A549 (cell line): Measurements from ENCODE around the gene SUPT3H.

Source experiments
- CBX2 ChIP-seq: fragments of 200-600 bp; sonication (generic); IDR thresholded peaks from 2 replicates; pipeline ENCODE4 v1.6.1; 2016; ENCODE audit warnings: low read depth, mild to moderate bottlenecking, borderline replicate concordance
- CEBPB ChIP-seq, 2 experiments: fragments of >200 bp in 1 of 2; sonication (Bioruptor Twin) in 1 of 2; formaldehyde crosslinking in 1 of 2; IDR thresholded peaks; 2 replicates each; pipeline ENCODE4 v1.6.1; 2012 to 2016
- CHD2 ChIP-seq: fragments of 150-350 bp; IDR thresholded peaks from 2 replicates; pipeline ENCODE4 v1.6.1; 2014; ENCODE audit warnings: low read length; ENCODE audit not compliant: partially characterized antibody
- ESRRA ChIP-seq: fragments of 150-350 bp; IDR thresholded peaks from 2 replicates; pipeline ENCODE4 v1.6.1; 2014; ENCODE audit warnings: mild to moderate bottlenecking, low read length, borderline replicate concordance
- PHF8 ChIP-seq: fragments of 200-600 bp; sonication (generic); IDR thresholded peaks from 2 replicates; pipeline ENCODE4 v1.6.1; 2016; ENCODE audit warnings: low read depth, mild to moderate bottlenecking, antibody characterized with exemption, moderate library complexity, borderline replicate concordance
- POLR2A ChIP-seq: IDR thresholded peaks from 2 replicates; pipeline ENCODE4 v1.6.1; 2012; ENCODE audit warnings: mild to moderate bottlenecking, low read length
- SMC3 ChIP-seq: fragments of >200 bp; sonication (Bioruptor Twin); formaldehyde crosslinking; IDR thresholded peaks from 3 replicates; pipeline ENCODE4 v1.6.1; 2018; ENCODE audit warnings: inconsistent platforms
- SREBF2 ChIP-seq: fragments of 450-650 bp; IDR thresholded peaks from 2 replicates; pipeline ENCODE4 v1.6.1; 2014; ENCODE audit warnings: mild to moderate bottlenecking, moderate library complexity
- TF ChIP-seq, protein P1 (sequence below): fragments of 150-350 bp; IDR thresholded peaks from 2 replicates; pipeline ENCODE4 v1.6.1; 2014; ENCODE audit warnings: low read depth, mild to moderate bottlenecking, low read length
- TF ChIP-seq, protein P2 (sequence below): fragments of >200 bp; sonication (Bioruptor Twin); formaldehyde crosslinking; IDR thresholded peaks from 3 replicates; pipeline ENCODE4 v1.5.1; 2016

DNA sequence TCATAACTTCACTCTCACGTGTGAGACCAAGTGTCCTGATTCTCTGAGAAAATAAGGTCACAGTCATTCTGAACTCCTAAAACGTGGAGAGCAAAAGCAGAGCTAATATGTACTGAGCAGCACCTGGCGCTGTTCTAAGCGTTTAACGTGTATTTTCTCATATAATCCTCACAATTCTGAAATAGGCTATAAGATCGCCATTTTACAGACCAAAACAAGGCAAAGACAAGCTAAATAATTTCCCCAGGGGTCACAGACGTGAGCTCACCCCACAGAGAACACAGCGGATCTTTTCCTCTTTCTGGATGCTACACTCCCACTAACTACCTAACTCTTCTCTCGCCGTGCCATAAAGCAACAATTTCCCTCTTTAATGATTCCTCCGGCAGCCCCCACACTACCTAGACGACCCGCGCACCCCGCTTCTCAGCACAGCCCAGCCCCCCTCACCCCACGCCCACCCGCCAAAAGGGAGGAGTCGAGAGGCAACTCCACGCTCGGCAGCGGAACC is 636 bp downstream of the SUPT3H start:
- TF ChIP-seq, protein P1, sequence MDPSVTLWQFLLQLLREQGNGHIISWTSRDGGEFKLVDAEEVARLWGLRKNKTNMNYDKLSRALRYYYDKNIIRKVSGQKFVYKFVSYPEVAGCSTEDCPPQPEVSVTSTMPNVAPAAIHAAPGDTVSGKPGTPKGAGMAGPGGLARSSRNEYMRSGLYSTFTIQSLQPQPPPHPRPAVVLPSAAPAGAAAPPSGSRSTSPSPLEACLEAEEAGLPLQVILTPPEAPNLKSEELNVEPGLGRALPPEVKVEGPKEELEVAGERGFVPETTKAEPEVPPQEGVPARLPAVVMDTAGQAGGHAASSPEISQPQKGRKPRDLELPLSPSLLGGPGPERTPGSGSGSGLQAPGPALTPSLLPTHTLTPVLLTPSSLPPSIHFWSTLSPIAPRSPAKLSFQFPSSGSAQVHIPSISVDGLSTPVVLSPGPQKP: no peak
- no peak for TF ChIP-seq ESRRA
- TF ChIP-seq SMC3: no peak
- no peak for TF ChIP-seq CEBPB (IDR thresholded peaks at IDR 0.05)
- no peak for TF ChIP-seq PHF8
- TF ChIP-seq, protein P2, sequence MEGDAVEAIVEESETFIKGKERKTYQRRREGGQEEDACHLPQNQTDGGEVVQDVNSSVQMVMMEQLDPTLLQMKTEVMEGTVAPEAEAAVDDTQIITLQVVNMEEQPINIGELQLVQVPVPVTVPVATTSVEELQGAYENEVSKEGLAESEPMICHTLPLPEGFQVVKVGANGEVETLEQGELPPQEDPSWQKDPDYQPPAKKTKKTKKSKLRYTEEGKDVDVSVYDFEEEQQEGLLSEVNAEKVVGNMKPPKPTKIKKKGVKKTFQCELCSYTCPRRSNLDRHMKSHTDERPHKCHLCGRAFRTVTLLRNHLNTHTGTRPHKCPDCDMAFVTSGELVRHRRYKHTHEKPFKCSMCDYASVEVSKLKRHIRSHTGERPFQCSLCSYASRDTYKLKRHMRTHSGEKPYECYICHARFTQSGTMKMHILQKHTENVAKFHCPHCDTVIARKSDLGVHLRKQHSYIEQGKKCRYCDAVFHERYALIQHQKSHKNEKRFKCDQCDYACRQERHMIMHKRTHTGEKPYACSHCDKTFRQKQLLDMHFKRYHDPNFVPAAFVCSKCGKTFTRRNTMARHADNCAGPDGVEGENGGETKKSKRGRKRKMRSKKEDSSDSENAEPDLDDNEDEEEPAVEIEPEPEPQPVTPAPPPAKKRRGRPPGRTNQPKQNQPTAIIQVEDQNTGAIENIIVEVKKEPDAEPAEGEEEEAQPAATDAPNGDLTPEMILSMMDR: no peak
- no peak for TF ChIP-seq CBX2
- TF ChIP-seq POLR2A: no peak
- TF ChIP-seq CHD2: no peak
- no peak for TF ChIP-seq SREBF2
